Upper lobe of left lung (tissue), 4 donors: ENCODE measurements around the gene FYB1.

Experiments
- CTCF ChIP-seq, 6 experiments: fragments of 450-650 bp in 4 of 6; fragments of 200-600 bp in 2 of 6; sonication (generic) in 2 of 6; IDR thresholded peaks; one replicate each; pipeline ENCODE4 v1.5.1; 2016 to 2019; ENCODE audit warnings: antibody characterized with exemption in 6 of 6
- POLR2A ChIP-seq, 4 donors: fragments of 450-650 bp; IDR thresholded peaks; one replicate each; pipeline ENCODE4 v1.5.1; 2016 to 2017; ENCODE audit warnings: antibody characterized with exemption in 4 of 4, mild to moderate bottlenecking in 2 of 4
- POLR2AphosphoS5 ChIP-seq, 2 donors: sonication (generic); formaldehyde crosslinking; IDR thresholded peaks; one replicate each; pipeline ENCODE4 v1.5.1; 2017; ENCODE audit warnings: antibody characterized with exemption in 2 of 2

GRCh38 chr5:39216631-39217030 lies 2.7 kb downstream of the FYB1 start:
- TF ChIP-seq CTCF (IDR thresholded peaks at IDR 0.05) (no peak), POLR2A (IDR thresholded peaks at IDR 0.05) (no peak), POLR2AphosphoS5 (IDR thresholded peaks at IDR 0.05) (no peak)
